HepG2 (cell line): ENCODE results near the gene HNRNPC. TPM values are rescaled to one million over a fixed set of nuclear protein-coding genes. Genes with fewer than 3 reads are reported as not detected.

Experiments used
- CEBPB ChIP-seq: IDR thresholded peaks from 2 replicates; pipeline ENCODE4 v1.6.1; 2011; ENCODE audit warnings: low read depth, low read length, improper control_type of control experiment, borderline replicate concordance
- GABPA ChIP-seq, 2 experiments: IDR thresholded peaks; 2 replicates each; pipeline ENCODE4 v1.6.1; 2011 to 2016; ENCODE audit warnings: low read depth in 2 of 2, low read length in 1 of 2, missing biosample characterization in 1 of 2, missing genetic modification characterization in 1 of 2
- GABPB1 ChIP-seq: IDR thresholded peaks from 2 replicates; pipeline ENCODE4 v1.6.1; 2016; ENCODE audit warnings: mild to moderate bottlenecking, missing genetic modification reagents, moderate library complexity, missing compliant biosample characterization
- HDAC1 ChIP-seq: sonication (generic); formaldehyde crosslinking; IDR thresholded peaks from 2 replicates; pipeline ENCODE4 v1.5.1; 2020; ENCODE audit warnings: mild to moderate bottlenecking, missing genetic modification reagents
- HDAC2 ChIP-seq: sonication (generic); formaldehyde crosslinking; IDR thresholded peaks from 2 replicates; pipeline ENCODE4 v1.4.0; 2020; ENCODE audit warnings: missing genetic modification reagents
- HIVEP1 ChIP-seq: sonication (generic); formaldehyde crosslinking; IDR thresholded peaks from 2 replicates; pipeline ENCODE4 v1.4.0; 2020; ENCODE audit warnings: mild to moderate bottlenecking, missing genetic modification reagents
- KDM2A ChIP-seq: sonication (generic); formaldehyde crosslinking; IDR thresholded peaks from 2 replicates; pipeline ENCODE4 v1.4.0; 2020; ENCODE audit warnings: low read depth, missing genetic modification reagents, borderline replicate concordance
- MAFG ChIP-seq: sonication (generic); formaldehyde crosslinking; IDR thresholded peaks from 2 replicates; pipeline ENCODE4 v1.5.1; 2020; ENCODE audit warnings: mild to moderate bottlenecking, missing genetic modification reagents
- MATR3 ChIP-seq: sonication (generic); formaldehyde crosslinking; IDR thresholded peaks from 2 replicates; pipeline ENCODE4 v1.4.0; 2020; ENCODE audit warnings: missing genetic modification reagents
- SALL1 ChIP-seq: sonication (generic); formaldehyde crosslinking; IDR thresholded peaks from 2 replicates; pipeline ENCODE4 v1.8.0; 2022; ENCODE audit warnings: mild to moderate bottlenecking, missing genetic modification reagents
- SPEN ChIP-seq: sonication (generic); formaldehyde crosslinking; IDR thresholded peaks from 2 replicates; pipeline ENCODE4 v1.5.1; 2020; ENCODE audit warnings: low read depth, mild to moderate bottlenecking, missing genetic modification reagents
- SRSF4 ChIP-seq: fragments of 200-400 bp; formaldehyde crosslinking; IDR thresholded peaks from one replicate; pipeline ENCODE4 v1.6.1; 2018; ENCODE audit warnings: mild to moderate bottlenecking, low read depth, low read length, moderate library complexity; ENCODE audit not compliant: poor library complexity, severe bottlenecking
- STAT5B ChIP-seq: sonication (generic); formaldehyde crosslinking; IDR thresholded peaks from 2 replicates; pipeline ENCODE4 v1.4.0; 2020; ENCODE audit warnings: missing genetic modification reagents
- YY1 ChIP-seq: IDR thresholded peaks from 2 replicates; pipeline ENCODE4 v1.6.1; 2011; ENCODE audit warnings: low read length, low read depth, moderate library complexity, mild to moderate bottlenecking; ENCODE audit not compliant: insufficient read depth, insufficient replicate concordance
- ZBTB38 ChIP-seq: sonication (generic); formaldehyde crosslinking; IDR thresholded peaks from 2 replicates; pipeline ENCODE4 v1.5.1; 2020; ENCODE audit warnings: mild to moderate bottlenecking, missing genetic modification reagents
- ZBTB42 ChIP-seq: sonication (generic); formaldehyde crosslinking; IDR thresholded peaks from 2 replicates; pipeline ENCODE4 v1.5.0; 2020; ENCODE audit warnings: mild to moderate bottlenecking, missing genetic modification reagents
- ZFY ChIP-seq: sonication (generic); formaldehyde crosslinking; IDR thresholded peaks from 2 replicates; pipeline ENCODE4 v1.4.0; 2020; ENCODE audit warnings: missing genetic modification reagents
- ZMYM4 ChIP-seq: sonication (generic); formaldehyde crosslinking; IDR thresholded peaks from 2 replicates; pipeline ENCODE4 v1.8.1; 2023; ENCODE audit warnings: mild to moderate bottlenecking, missing genetic modification reagents
- ZNF280D ChIP-seq: sonication (generic); formaldehyde crosslinking; IDR thresholded peaks from 2 replicates; pipeline ENCODE4 v1.5.1; 2020; ENCODE audit warnings: mild to moderate bottlenecking, missing genetic modification reagents
- ZNF318 ChIP-seq: sonication (generic); formaldehyde crosslinking; IDR thresholded peaks from 2 replicates; pipeline ENCODE4 v1.4.0; 2020; ENCODE audit warnings: mild to moderate bottlenecking, missing genetic modification reagents
- ZNF550 ChIP-seq: sonication (generic); formaldehyde crosslinking; IDR thresholded peaks from 2 replicates; pipeline ENCODE4 v1.4.0; 2020; ENCODE audit warnings: mild to moderate bottlenecking, missing genetic modification reagents, borderline replicate concordance
- polyA plus RNA-seq, 8 experiments: library from polyadenylated mRNA; depleted of rRNA in 3 of 8; stranded (reverse) in 7 of 8; unstranded in 1 of 8; fragments of >200 nt; fragmentation: Illumina TruSeq in 4 of 8; extraction: Trizol in 4 of 8; gene quantifications; 2 replicates each; pipeline versions ENCODE4 v1.2.1 to v1.2.3, GENCODE V29; 2011 to 2016; ENCODE audit warnings: low read depth in 4 of 8, missing spikeins in 1 of 8, mixed read lengths in 1 of 8; ENCODE audit not compliant: insufficient read depth in 1 of 8
- total RNA-seq, 5 experiments: library from RNA; depleted of rRNA; stranded (reverse); fragments of >200 nt; fragmentation: Illumina TruSeq; extraction: Trizol; gene quantifications; 2 replicates each; pipeline ENCODE4 v1.2.3, GENCODE V29; 2016; ENCODE audit warnings: low read depth in 1 of 5

HNRNPC gene
- total and polyA plus RNA-seq, 2 of the 13 experiments (the other 11 are each of a cell fraction or from before 2014, with no cell fraction given) = 628 to 1,099 TPM

- TF ChIP-seq ZNF280D (CRISPR knock-in tag) (peak; percentile 51; the same call in 1 of the 2 replicates), STAT5B (CRISPR knock-in tag) (no peak), CEBPB (peak; percentile 78), ZNF550 (CRISPR knock-in tag) (no peak), SRSF4 (no peak), HDAC2 (peak; percentile 60), KDM2A (no peak), SALL1 (peak; percentile 55; the same call in 1 of the 2 replicates), GABPA (IDR thresholded peaks at IDR 0.05; ENCODE audit: low read depth, low read length) (no peak), GABPA (CRISPR knock-in tag; IDR thresholded peaks at IDR 0.05; ENCODE audit: low read depth) (no peak), ZMYM4 (peak; percentile 30; the same call in 1 of the 2 replicates), ZFY (CRISPR knock-in tag) (no peak), MAFG (CRISPR knock-in tag) (no peak), HIVEP1 (CRISPR knock-in tag) (no peak), MATR3 (CRISPR knock-in tag) (no peak), YY1 (no peak), SPEN (CRISPR knock-in tag) (no peak), ZBTB38 (no peak), ZNF318 (CRISPR knock-in tag) (no peak), ZBTB42 (CRISPR knock-in tag) (no peak), HDAC1 (CRISPR knock-in tag) (peak; percentile 46; the same call in 1 of the 2 replicates), GABPB1 (CRISPR knock-in tag) (no peak)
Observed at GRCh38 chr14:21298358-21298757, 29.1 kb upstream of the HNRNPC start (continued).
